Activated naive CD8-positive, alpha-beta T cell treated with anti-CD3 and anti-CD28 coated beads, Interleukin-2, amount 10 ng/mL, durations not matched to agents 7 days and 5 days (primary cell): ENCODE measurements around the gene ERICH2. TPM values are rescaled to one million over a fixed set of nuclear protein-coding genes. Genes with fewer than 3 reads are reported as not detected.

Experiments used
- ATAC-seq: fragments of 150-1000 bp; cut with Tn5 transposase; one replicate; pipeline ENCODE4 v1.10.0; 2021; ENCODE audit warnings: low read depth, moderate library complexity
- POLR2A ChIA-PET: fragments of 350-600 bp; sonication (Branson Sonifier 250); formaldehyde crosslinking; loops from one replicate; lab custom pipeline; 2021; ENCODE audit warnings: antibody characterized with exemption; lab: Charles Lee
- DNase-seq: peaks from one replicate; pipeline ENCODE4 v3.0.0; 2021
- H3K27ac Mint-ChIP-seq: one replicate; pipeline ENCODE4 v1.8.0; 2022; ENCODE audit warnings: mild to moderate bottlenecking, mixed read lengths
- H3K27me3 Mint-ChIP-seq: one replicate; pipeline ENCODE4 v1.8.0; 2022; ENCODE audit warnings: mild to moderate bottlenecking, moderate library complexity, mixed read lengths
- H3K36me3 Mint-ChIP-seq: one replicate; pipeline ENCODE4 v1.8.0; 2021; ENCODE audit warnings: mild to moderate bottlenecking, mixed read lengths
- H3K4me1 Mint-ChIP-seq: one replicate; pipeline ENCODE4 v1.8.0; 2021; ENCODE audit warnings: mixed read lengths
- H3K4me3 Mint-ChIP-seq: one replicate; pipeline ENCODE4 v1.8.0; 2022; ENCODE audit warnings: mild to moderate bottlenecking, moderate library complexity, mixed read lengths
- H3K9me3 Mint-ChIP-seq: one replicate; pipeline ENCODE4 v1.8.0; 2021; ENCODE audit warnings: mixed read lengths
- total RNA-seq, 2 experiments: library from RNA; stranded (reverse); gene quantifications; one replicate each; pipeline ENCODE4 v1.2.3, GENCODE V29; 2021

Gene ERICH2
- total RNA-seq, 2 experiments from 2014 or later = not detected

- Mint-ChIP-seq H3K4me1 (peaks cover 10% of the 10 kb centered on the region), H3K27me3 (peaks cover 40% of the 10 kb centered on the region), H3K36me3 (no peaks in the 10 kb centered on the region), H3K27ac (no peak overlapping the region), H3K4me3 (no peak overlapping the region), H3K9me3 (no peaks in the 10 kb centered on the region)
- DNase-seq (no peak), ATAC-seq (no peak)
- POLR2A ChIA-PET = no interaction called here
These were observed 2.1 kb downstream of the ERICH2 start for GRCh38 chr2:170772295-170772694.

DNA sequence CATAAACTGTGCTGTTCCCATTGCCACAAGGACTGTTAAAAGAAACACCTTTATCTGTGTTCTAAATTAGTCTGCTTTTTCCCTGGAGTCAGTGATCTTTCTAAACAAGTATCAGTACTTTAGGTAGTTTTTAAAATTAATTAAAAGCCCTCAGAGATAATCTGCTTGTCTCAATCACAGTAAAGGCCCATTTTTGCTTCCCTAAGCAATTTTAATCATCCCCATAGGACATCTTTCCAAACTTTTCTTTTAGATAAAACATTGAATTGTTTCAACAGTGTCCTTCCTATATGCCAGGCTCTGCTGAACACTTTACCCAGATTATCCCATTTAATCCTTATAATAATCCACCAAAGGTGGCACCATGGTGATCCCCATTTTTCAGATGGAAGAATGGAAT lies 3.9 kb downstream of the ERICH2 start:
- Mint-ChIP-seq H3K27me3 (peaks cover 52% of the 10 kb centered on the region), H3K36me3 (no peaks in the 10 kb centered on the region), H3K27ac (no peak overlapping the region), H3K9me3 (no peaks in the 10 kb centered on the region), H3K4me1 (peaks cover 10% of the 10 kb centered on the region), H3K4me3 (no peak overlapping the region)
- ATAC-seq (no peak), DNase-seq (no peak)
- POLR2A ChIA-PET = no interaction called here

GRCh38 chr2:170778900-170779299 lies 8.7 kb downstream of the ERICH2 start:
- Mint-ChIP-seq H3K27me3 (peaks cover 45% of the 10 kb centered on the region), H3K4me1 (no peaks in the 10 kb centered on the region), H3K4me3 (no peak overlapping the region), H3K9me3 (no peaks in the 10 kb centered on the region), H3K27ac (no peak overlapping the region), H3K36me3 (no peaks in the 10 kb centered on the region)
- POLR2A ChIA-PET = no interaction called here
- ATAC-seq (no peak), DNase-seq (no peak)

DNA sequence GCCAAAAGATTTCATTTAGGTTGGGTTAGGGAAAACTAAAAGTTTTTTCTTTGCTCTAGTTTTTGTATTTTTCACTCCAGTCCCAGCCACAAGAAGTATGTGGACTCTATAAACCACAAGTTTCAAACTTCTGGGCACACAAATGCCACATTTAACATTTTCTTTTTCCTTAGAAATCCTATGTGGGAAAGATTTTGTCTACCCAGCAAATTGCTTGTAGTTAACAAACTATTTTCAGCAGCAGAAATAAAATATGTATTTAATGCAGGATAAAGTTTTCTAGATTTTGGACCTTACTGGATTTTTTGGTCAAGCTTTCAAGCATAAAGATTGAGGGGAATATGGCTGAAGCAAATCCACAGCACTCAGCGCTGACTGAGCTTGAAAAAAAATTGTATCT lies 9.1 kb downstream of the ERICH2 start:
- POLR2A ChIA-PET = no interaction called here

GRCh38 chr2:170782673-170783072 lies 12.5 kb downstream of the ERICH2 start:
- H3K27ac Mint-ChIP-seq = no peak overlapping the region
- POLR2A ChIA-PET = no interaction called here
- no peaks in the 10 kb centered on the region for H3K4me1 Mint-ChIP-seq
- H3K9me3 Mint-ChIP-seq = no peaks in the 10 kb centered on the region
- H3K27me3 Mint-ChIP-seq = peaks cover 54% of the 10 kb centered on the region
- no peak for ATAC-seq
- H3K4me3 Mint-ChIP-seq = no peak overlapping the region
- H3K36me3 Mint-ChIP-seq = no peaks in the 10 kb centered on the region
- no peak for DNase-seq

More for the DNA sequence above, 9.1 kb downstream of the ERICH2 start:
- H3K4me3 Mint-ChIP-seq = no peak overlapping the region
- no peaks in the 10 kb centered on the region for H3K36me3 Mint-ChIP-seq
- H3K9me3 Mint-ChIP-seq = no peaks in the 10 kb centered on the region
- H3K27me3 Mint-ChIP-seq = peaks cover 43% of the 10 kb centered on the region
- DNase-seq (no peak), ATAC-seq (no peak)
- H3K27ac Mint-ChIP-seq = no peak overlapping the region
- no peaks in the 10 kb centered on the region for H3K4me1 Mint-ChIP-seq

DNA sequence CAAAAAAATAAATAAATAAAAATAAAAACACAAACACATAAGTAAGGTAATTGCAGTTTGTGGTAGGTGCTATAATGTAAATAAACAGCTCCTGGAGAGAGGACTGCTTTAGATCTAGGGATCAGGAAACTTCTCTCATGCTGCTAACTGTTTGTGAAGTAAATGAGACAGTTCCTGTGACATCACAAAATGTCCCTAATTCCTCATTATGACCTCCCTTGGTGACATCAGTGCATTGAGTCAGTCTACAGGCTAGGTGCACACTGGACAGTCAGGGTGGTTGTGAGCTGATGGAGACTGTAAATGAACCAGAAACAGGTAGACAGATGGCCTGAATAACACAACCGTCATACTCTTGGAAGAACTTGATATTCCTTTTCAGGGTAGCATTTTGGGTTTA lies 13.4 kb downstream of the ERICH2 start:
- POLR2A ChIA-PET = no interaction called here
- peaks cover 54% of the 10 kb centered on the region for H3K27me3 Mint-ChIP-seq
- H3K4me3 Mint-ChIP-seq = no peak overlapping the region
- no peaks in the 10 kb centered on the region for H3K4me1 Mint-ChIP-seq
- no peaks in the 10 kb centered on the region for H3K9me3 Mint-ChIP-seq
- ATAC-seq (no peak), DNase-seq (no peak)
- H3K27ac Mint-ChIP-seq = no peak overlapping the region
- no peaks in the 10 kb centered on the region for H3K36me3 Mint-ChIP-seq

DNA sequence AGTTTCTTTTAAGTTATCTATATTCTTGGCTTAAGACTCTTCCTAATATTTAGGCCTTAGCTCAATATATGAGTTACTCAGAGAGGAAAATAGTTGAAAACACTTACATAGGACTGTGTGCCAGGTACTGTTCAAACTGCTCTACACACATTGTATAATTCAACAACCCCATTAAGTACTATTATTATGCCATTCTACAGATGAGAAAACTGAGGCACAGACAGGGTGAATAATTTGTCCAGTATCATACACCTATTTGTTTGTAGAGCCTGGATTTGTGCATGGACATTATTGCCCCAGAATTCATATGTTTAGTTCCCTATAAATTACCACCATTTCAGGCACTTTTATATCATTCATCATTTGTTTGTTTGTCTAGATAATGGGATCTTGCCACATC lies 28.8 kb downstream of the ERICH2 start:
- no peak for ATAC-seq
- no peaks in the 10 kb centered on the region for H3K36me3 Mint-ChIP-seq
- H3K4me1 Mint-ChIP-seq = no peaks in the 10 kb centered on the region
- no peak for DNase-seq
- POLR2A ChIA-PET = no interaction called here
- H3K4me3 Mint-ChIP-seq = no peak overlapping the region
- peaks cover 24% of the 10 kb centered on the region for H3K27me3 Mint-ChIP-seq
- no peaks in the 10 kb centered on the region for H3K9me3 Mint-ChIP-seq
- H3K27ac Mint-ChIP-seq = no peak overlapping the region

GRCh38 chr2:170806548-170806947 lies 36.4 kb downstream of the ERICH2 start:
- POLR2A ChIA-PET = no interaction called here

DNA sequence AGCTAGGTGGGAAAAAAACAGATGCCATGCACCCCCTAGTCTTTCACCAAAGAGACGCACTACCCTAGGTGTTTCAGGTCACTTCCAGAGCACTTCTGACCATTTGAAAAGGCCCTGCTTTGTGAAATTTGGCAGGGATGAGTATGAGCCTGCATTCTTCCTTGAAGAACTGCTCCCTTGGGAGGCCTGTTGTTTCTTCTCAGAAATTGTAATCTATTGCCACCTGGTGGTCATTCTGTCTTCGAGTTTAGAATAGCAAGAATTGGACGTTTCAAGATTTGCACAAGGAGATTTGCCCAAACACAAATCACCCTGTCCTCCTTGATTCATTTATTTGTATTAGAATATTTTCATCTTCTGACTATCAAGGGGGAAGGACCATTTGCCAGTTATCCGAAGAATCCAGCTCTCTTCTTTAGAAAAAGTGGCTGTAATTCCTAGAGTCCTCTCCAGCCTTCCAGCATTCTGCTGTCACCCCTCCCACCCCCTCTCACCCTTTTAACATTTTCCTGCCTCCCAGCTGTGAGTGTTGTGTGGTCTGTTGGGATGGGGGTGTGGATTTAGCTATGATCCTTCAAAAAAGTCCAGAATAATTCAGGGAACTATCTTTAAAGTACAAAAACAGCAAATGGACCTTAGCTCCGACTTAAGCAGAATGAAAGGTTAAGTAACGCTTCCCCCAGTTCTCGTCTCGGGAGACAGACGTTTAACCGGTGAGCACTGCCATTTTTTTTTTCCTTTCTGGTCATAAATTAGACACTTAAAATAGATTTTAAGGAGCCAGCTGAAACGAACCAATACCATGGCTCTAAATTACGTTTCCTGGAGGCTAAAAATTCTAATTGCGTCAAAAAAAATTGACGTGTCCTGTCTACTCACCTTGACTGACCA lies 42.8 kb downstream of the ERICH2 start:
- peaks cover 50% of the 10 kb centered on the region for H3K27me3 Mint-ChIP-seq
- H3K4me3 Mint-ChIP-seq = no peak overlapping the region
- H3K36me3 Mint-ChIP-seq = no peaks in the 10 kb centered on the region
- no peaks in the 10 kb centered on the region for H3K9me3 Mint-ChIP-seq
- POLR2A ChIA-PET = no interaction called here
- DNase-seq (no peak), ATAC-seq (no peak)
- peaks cover 33% of the 10 kb centered on the region for H3K4me1 Mint-ChIP-seq
- no peak overlapping the region for H3K27ac Mint-ChIP-seq

More at GRCh38 chr2:170806548-170806947, 36.4 kb downstream of the ERICH2 start:
- H3K27me3 Mint-ChIP-seq = peaks cover 8% of the 10 kb centered on the region
- H3K36me3 Mint-ChIP-seq = no peaks in the 10 kb centered on the region
- ATAC-seq = no peak
- H3K4me1 Mint-ChIP-seq = no peaks in the 10 kb centered on the region
- H3K4me3 Mint-ChIP-seq = no peak overlapping the region
- DNase-seq = no peak
- H3K9me3 Mint-ChIP-seq = no peaks in the 10 kb centered on the region
- H3K27ac Mint-ChIP-seq = no peak overlapping the region

- peaks cover 39% of the 10 kb centered on the region for H3K4me1 Mint-ChIP-seq
- no peak for ATAC-seq
- H3K36me3 Mint-ChIP-seq = no peaks in the 10 kb centered on the region
- no peak overlapping the region for H3K27ac Mint-ChIP-seq
- H3K9me3 Mint-ChIP-seq = no peaks in the 10 kb centered on the region
- peaks cover 56% of the 10 kb centered on the region for H3K27me3 Mint-ChIP-seq
- peak; percentile 49 for DNase-seq
- peak overlapping the region; percentile 28 for H3K4me3 Mint-ChIP-seq
- POLR2A ChIA-PET = no interaction called here
These were observed 43.7 kb downstream of the ERICH2 start for GRCh38 chr2:170813611-170814532.

- no peak overlapping the region for H3K27ac Mint-ChIP-seq
- H3K4me1 Mint-ChIP-seq = peaks cover 42% of the 10 kb centered on the region
- POLR2A ChIA-PET = no interaction called here
These were observed 44.5 kb downstream of the ERICH2 start for GRCh38 chr2:170814533-170815230.

DNA sequence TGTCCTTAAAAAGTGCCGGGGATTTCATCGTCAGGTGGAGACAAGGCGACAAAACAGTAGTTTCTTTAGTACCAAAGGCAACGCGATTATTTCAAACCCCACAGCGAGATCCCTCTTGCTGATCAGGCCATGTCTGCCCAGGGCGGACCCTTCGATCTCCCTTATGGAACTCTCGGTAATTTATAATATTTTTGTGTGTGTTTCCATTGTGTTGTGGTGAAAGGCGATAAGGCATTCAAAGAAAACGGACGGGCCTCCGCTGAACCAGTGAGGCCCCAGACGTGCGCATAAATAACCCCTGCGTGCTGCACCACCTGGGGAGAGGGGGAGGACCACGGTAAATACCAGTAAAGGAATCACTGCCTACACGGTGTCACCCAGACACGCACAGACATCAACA lies 45.1 kb downstream of the ERICH2 start:
- Mint-ChIP-seq H3K9me3 (no peaks in the 10 kb centered on the region), H3K27ac (no peak overlapping the region), H3K4me3 (peak overlapping the region; percentile 84), H3K4me1 (peaks cover 42% of the 10 kb centered on the region), H3K36me3 (no peaks in the 10 kb centered on the region), H3K27me3 (peaks cover 66% of the 10 kb centered on the region)
- no peak for DNase-seq
- POLR2A ChIA-PET = no interaction called here
- ATAC-seq = peak; percentile 4

More at GRCh38 chr2:170814533-170815230, 44.5 kb downstream of the ERICH2 start:
- peaks cover 62% of the 10 kb centered on the region for H3K27me3 Mint-ChIP-seq
- no peak overlapping the region for H3K4me3 Mint-ChIP-seq
- no peaks in the 10 kb centered on the region for H3K9me3 Mint-ChIP-seq
- ATAC-seq (no peak), DNase-seq (no peak)
- H3K36me3 Mint-ChIP-seq = no peaks in the 10 kb centered on the region
